NK-92 (cell line): ENCODE results near the gene BRD4.

Experiments used
- DNase-seq: peaks from one replicate; lab custom pipeline; 2025; ENCODE audit not compliant: unreplicated experiment; lab: John Stamatoyannopoulos, UW

Gene BRD4

DNA sequence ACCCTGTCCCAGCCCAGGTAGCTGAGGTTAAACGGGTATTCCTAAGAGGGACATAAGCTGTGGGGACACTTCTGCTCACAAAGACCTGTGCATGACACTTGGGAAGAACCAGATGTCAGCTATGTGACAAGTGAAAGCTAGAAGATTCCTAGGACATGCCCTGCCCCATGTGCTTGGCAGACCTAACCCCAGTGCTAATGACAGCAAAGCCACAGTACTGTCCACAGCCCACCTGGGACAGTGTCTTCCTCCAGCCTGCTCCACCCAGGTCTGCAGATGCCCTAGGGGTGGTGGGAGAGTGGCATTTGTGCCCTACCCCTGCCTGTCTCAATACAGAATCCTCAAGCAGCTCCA lies 81.7 kb downstream of the BRD4 start:
- no peak for DNase-seq

DNA sequence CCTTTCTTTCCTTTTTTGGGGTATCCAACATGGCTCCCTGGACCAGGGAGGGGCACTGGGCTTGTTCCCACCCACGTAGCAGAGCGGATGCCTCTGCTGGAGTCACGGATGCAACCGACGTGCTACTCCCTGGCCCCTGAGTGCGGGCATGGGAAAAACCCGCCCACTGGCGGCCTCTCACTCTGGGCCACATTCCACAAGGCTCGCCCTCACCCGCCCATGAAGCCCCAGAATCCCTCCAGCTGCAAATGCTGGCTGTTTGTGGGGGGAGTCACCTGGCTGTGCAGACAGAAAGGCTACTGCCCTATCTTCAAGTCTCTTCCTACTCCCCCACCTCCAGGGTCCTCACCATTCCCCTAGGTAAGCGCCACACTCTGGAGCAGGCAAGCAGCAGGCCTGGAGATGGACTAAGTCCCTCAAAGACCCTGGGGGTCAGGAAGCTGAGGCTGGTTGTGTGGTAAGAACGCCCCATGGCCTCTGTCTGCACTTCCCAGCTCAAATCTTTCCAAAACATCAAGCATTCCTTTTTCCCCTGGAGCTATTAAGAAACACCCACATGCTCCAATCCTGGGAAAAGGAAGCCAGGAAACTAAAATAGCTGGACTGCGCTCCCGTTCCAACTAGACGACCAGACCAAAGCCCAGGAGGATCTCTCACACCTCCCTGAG lies 82.2 kb downstream of the BRD4 start:
- DNase-seq = no peak

DNA sequence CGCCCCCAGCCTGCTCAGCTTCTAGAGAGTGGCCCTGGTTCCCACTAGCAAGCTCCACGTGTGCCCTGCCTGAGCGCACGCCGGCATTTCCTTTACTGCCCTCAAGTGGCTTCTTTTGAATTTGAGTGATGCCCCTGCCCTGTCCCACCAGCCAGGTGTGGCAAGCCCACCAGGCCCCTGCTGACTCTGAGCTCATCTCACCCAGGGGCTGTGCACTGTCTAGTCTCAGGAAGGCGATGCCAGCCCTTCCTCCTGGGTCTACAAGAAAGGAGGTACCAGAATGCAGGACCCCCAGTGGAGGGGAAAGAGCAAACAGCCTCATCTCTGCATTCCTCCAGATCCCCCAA lies 82.8 kb downstream of the BRD4 start:
- DNase-seq = no peak

DNA sequence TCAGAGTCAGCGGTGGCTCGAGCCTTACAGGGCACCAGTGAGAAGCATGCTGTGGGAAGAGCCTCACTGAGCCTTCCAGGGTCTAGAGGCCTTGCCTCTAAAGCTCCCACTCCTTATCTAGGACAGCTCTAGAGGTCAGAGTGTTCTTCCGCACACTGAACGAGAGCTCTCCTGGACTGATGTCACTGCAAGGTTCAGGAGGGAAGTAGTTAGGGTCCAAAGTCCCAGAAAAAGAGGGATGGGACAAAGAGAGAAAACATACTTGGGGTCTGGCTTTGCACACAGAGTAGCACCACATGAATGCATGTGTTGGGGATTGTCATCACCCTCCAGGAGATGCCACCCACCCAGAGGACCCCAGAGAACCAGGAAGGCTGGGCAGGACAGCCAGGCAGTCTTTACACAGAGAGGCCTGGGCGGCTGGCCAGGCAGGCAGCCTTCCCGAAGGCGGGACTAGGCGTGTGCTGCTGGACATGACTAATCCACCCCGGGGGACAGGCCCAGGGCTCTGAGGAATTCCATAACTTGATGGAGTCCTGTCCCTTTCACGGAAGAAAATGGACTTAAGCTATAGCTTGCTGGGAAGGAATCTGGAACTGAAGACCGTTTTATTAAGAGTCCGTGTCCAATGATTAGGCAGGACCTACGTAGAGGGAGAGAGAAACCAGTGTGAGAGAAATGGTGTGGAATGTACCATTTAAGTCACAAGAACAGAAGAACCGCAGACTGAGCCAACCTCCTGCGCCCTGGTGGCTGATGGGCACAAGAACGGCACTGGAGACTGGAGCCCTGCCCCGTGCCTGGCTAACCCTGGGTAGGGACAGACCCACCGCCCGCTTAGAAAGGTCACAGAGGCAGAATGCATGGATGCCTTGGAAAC lies 83.5 kb downstream of the BRD4 start:
- no peak for DNase-seq

DNA sequence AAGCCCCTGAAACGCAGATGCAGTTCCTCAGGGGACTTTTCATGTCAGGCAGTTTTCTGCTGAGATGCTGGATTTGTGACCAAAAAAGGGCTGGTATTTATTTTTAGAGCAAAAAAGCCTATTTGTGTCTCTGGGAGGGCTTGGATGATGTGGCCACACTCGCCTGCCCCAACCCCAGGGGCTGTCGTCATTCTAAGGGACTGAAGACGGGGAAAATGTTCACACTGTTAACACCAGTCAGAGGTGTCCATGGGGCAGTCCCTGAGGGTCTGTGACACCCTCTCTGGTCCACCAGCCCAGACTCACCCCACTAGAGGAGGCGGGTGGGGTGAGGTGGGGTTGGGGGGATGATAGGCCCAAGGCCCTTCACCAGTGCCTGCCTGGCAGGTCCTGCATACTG lies 84.2 kb downstream of the BRD4 start:
- DNase-seq = no peak

DNA sequence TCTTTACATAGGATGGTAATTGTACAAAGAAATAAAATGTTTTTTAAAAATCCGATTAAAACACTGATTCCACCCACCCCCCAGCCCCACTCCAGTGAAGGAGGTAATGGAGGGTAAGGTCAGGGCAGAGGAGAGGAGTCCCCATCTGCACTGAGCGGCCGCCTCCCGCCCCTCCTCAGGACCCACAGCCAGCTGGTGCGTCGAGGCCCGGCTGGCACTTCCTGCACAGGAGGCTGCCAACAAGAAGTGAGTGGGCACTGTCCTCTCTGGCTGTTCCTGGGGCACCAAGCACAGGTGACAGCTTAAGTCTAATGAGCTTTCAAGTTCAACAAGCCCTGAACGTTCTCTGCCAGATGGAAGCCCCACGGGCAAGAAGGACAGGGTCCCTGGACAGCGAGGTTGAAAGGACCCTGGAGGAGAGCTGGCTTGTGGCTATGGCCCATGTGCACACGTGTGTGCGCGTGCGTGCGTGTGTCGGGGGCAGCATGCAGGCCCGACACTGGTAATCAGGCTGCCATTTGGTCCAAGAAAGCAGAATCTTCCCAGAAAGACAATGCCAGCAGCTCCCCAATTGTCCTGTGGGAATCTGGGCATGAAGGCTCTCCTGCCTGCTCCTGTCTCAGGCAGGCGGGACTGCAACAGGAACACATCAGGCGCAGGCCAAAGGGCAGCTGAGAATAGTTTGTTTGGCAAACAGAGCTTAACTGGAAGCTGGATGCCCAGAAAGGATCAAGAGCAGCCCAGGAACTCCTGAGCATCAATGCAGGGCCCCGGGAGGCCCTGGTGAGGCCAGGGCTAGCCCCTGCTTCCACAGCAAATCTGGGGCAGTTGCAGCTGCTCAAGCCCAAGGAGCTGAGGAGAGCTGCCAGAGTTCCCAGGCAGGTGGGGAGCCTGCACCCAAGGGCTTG lies 85.0 kb downstream of the BRD4 start:
- no peak for DNase-seq

DNA sequence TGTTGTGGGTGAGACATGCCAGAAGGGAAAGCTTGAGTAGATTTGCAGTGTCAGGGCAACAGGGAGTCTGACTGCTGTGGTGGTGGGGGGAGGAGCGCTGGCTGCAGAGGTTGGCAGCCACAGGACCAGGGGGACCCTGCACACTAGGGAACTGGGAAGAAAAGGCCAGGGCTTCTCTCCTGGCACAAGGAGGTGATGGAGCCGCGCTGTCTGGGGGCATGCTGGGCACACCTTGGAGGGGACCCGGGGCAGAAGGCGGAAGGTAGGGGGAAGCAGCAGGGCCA lies 86.2 kb downstream of the BRD4 start:
- DNase-seq = no peak

DNA sequence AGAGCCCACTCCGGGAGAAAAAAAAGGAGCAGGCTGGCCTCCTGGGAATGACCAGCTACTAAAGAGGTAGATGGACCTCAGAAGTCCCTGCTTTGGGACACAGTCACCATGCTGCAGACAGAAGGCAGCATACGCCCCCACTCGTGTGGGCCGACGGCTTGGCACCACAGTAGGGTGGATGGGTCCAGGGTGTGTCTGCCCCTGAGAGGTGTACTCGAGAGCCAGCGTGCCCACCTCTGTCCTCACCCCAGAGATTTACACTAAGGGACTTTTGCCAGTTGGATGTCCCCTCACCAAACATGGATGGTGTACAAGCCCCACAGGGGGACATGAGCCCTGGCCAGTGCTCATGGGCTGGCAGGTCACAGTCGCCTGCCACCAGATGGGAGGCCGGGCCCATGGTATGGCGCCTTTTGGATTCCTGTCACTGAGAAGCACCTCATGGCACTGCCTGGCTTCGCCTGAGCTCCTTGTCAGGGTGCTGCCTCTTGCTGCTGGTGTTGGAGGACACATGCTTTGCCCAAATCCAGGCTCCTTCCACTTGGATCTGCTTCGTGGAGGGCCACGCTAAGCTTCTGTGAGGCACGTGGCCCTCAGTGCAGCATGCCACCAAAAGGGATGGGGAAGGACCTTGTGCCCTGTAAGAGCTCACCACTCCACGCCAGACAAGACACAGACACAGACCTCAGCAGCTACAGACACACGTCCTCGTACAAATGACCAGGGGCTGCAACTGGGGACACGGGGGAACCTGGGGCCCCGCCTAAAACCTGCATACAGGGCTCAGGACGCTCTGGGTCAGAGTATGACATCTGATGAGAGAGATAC lies 86.8 kb downstream of the BRD4 start:
- DNase-seq = no peak

DNA sequence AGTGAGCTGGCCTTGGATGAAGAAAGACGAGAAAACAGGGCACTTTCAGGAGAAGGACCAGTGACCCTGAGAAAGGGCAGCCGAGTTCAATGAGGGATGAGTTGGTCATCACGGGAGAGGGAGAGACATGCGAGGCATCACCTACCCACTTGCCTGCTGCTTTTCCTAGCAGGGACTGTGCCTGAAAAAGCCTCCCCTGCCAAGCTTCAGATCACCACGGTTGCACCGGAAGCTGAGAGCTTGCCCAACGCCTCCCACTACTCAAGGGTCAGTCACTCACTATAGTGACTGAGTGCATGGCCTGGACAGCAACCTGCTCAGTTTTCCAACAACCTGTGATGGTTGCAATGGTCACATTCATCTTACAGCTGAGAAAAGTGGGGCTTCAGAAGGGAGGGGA lies 87.5 kb downstream of the BRD4 start:
- no peak for DNase-seq

DNA sequence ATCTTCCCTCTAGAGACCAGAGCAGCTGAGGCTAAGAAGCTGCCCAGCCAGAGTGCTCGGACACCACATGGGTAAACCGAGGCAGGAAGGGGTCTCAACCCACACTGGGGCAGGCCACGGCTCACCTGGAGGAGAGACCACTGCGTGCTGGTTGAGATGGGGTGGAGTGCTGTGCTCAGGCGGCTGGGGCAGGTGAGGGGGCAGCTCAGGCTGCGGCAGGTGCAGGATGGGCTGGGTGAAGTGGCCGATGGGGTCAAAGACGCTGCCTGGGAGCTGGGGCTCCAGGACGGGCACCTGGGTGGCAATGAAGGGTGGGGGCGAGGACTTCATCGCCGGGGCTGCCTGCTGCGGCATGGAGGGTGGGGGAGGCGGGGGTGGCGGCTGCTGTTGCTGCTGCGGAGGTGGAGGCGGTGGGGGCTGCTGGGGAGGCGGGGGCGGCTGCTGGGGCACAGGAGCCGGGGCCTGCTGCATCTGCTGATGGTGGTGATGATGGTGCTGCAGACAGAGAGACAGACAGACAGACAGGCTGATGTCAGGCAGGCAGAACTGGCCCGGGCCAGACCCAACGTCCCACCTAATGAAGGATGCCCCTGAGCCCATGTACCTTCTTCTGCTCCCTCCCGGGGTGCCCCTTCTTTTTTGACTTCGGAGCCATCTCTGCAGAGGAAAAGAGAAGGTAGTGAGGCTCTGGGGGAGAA lies 88.1 kb downstream of the BRD4 start:
- DNase-seq = no peak

DNA sequence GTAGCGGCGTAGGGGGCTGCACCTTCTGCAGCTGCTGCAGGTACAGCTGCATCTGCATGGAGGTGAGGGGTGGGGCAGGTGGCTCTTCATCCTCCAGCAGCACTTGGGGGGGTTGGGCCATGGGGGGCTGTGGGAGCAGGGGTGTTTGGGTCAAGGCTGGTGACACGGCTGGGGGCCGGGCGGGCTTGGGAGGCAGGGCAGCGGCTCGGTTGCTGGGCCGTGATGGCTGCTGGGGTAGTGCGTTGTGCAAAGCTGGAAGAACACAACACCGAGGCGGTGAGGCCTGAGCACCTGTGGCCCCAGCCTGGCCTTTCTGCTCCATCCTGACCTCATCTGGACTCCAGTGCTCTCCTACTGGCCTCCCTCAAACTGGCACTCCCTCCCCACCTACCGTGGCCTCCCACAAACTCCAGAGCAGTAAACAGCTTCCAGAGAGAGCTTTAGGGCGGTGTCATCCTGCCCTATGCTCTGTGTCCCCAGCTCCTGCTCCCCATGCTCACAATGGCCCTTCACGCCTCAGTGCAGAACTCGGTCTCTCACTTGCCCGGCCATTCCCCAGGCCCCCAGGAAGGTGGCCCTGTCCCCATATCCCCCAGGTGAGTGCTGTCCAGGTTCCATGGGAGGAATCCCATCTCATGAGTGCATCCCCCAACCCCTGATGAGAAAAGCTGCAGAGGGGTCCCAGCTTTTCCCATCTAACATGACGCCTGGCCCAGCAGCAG lies 88.9 kb downstream of the BRD4 start:
- no peak for DNase-seq

DNA sequence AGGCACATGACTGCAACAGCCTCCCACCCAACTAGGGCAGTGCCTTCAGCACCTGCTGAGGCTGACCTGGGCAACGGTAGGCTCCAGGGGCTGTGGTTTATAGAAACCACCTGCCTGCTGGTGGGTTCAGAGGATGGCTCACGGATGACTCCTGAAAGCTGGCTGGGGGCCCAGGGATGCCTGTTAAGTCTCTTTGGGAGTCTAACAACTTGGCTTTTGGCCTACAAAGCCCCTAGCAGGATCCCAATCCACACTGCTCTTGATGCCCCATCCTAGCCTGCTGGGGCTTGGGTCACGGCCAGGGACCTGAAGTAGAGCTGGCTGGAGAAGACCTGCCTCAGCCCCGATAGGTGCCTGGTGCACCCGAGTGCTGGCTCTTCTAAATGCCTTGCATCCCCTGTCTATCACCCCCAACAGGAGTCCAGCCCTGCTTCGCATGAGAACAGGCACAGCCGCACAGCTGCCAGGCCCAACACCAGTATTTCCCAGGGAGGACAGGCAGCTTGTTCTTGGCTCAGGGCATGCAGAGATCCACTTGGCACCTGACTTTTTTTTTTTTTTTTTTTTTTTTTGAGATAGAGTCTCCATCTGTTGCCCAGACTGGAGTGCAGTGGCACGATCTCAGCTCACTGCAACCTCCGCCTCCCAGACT lies 91.0 kb downstream of the BRD4 start:
- no peak for DNase-seq

DNA sequence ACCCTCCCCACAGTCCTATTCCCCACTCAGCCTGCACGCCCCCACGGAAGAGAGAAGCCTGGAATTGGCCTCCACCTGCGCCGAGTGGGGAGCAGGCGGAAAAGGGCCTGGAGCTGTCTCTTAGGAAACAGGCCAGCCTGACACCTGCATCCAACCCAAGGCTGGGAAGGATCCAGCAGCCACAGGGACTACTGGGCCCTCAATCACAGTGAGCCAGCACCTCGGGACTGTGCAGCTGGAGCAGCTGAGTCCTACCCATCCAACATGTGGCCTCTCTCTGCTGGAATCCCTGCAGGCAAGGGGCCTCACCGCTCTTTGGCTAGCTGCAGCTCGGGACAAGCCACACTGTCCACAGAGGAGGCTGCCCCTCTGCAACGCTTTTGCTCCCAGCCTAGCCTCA lies 91.8 kb downstream of the BRD4 start:
- DNase-seq = no peak

DNA sequence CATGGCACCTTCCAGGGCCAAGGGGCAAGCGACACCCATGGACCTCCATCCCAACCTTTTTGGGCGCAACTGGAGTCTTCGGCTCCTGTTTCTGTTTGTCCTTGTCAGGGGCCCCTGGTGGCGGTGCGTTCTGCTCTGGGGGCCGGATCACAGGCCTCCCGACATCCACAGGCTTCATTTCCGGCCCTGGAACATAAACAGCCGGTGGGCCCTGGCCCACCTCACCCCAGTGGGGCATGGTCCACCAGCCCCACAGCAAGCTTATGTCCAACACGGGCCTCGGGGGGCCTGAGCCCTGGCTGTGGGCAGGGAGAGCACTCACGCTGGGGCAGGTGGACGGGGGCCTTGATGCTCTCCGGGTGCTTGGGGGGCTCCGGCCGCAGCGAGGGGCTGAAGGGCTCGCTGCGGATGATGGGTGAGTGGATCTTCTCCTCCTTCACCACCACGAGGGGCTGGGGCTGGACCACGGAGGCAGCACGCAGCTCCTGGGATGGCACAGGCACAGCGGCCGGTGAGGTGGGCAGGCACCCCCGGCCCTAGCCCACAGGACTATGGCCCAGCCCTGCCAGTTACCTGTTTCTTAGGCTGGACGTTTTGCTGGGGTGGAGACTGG lies 92.9 kb downstream of the BRD4 start:
- DNase-seq = no peak

DNA sequence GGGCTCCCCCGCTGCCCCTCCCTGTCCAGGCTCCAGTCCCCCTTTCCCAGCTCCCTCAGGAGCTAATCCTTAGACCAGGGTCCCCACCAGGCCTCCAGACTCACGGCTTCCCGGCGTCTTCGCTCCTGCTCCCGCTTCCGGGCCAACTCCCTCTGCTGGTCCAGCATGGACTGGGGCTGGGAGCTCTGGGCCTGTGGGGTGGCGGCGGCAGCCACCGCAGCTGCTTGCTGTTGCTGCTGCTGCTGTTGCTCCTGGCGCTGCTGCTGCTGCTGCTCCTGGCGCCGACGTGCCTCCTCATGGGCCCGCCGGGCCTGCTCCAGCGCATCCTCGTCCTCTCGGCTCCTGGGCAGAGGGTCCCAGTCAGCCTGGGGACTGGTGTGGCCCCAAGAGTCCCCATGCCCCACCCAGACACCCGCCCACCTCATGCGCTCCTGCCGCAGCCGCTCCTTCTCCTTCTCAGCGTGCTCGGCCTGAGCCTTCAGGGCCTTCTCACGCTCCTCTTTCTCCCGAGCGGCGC lies 93.6 kb downstream of the BRD4 start:
- DNase-seq = no peak

DNA sequence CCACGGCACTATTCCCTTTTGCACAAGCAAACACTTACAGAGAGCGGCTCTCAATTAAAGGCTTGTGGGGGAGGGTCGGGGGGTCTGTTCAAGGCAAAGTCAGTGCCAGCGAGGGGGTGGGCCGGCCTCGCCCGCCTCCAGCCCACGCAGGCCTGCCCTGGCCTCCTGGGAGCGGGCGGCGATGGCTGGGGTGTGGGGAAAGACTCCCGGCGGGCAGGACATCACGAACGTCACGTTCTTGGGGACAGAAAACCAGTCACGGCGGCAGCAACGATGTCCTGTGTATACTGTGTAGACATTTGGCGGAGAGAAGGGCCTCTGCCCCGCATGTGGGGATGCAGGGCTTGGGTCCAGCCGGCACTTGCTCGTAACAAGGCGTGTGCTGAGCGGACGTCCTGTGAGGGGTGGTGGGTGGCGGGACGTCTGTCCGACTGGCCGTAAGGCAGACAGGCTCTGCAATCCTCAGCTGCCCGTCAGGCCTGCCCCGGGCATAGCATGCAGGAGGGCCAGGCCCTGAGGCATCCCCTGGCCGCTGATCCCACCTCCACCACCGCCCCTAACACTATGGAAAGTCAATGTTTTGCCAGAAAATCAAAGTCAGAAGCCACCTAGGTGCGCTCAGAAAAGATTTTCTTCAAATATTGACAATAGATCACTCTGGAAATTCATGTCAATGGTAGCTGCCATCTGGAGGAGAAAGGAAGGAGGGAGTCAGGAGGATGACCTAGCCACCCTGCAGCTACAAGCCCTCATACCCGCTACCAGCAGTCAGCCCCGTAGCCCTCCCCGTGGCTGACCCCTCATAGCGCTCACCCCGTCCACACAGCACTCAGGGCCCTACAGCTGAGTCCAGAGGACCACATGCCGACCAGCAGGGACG lies 94.3 kb downstream of the BRD4 start:
- DNase-seq = no peak

DNA sequence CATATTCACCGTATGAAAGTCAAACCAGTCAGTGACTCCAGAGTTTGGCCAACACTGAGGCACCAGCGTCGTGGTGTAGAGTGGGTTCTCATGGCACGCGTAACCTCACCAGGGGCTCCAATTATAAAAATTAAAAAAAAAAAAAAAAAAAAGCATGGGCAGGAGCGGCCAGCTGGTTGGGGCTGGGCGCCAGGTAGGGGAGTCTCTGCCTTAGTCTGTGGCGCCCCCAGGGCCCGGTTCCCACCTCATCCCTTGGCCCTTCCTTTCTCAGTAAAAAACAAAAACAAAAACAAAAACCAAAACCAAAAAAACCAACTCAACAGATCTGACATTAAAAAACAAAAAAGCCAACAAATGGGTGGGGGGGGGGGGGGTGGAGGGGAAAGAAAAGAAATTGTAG lies 95.5 kb downstream of the BRD4 start:
- no peak for DNase-seq

DNA sequence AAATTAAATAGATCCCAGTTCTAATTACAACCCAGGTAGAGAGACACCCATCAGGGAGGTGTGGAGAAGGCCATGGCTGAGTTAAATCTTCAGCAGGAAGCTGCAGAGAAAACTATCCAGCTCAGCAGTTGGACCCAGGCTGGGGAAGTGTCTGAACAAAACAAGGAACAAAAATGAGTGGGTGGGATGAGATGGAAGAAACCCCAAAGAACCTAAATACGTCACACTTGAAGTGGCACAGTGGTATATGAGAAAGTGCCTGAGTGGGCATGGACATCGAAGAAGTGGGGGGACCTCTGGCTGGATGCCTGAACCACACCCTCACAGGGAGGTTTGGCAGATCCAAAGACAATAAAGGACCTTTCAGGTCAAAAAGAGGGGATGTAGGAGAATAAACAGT lies 96.6 kb downstream of the BRD4 start:
- DNase-seq = no peak
